GM12892 (cell line): ENCODE measurements around the gene GAS7.

ENCODE experiments used
- POLR2A ChIP-seq: IDR thresholded peaks from 2 replicates; pipeline ENCODE4 v1.6.1; 2011; ENCODE audit warnings: low read depth, low read length, control low read depth
- POLR2AphosphoS5 ChIP-seq: IDR thresholded peaks from 2 replicates; pipeline ENCODE4 v1.6.1; 2011; ENCODE audit warnings: low read depth, low read length, control low read depth

- TF ChIP-seq POLR2A (no peak), POLR2AphosphoS5 (no peak)
Observed at GRCh38 chr17:10149573-10150399, 48.6 kb downstream of the GAS7 start.
